KMS-11 (cell line): ENCODE measurements around the gene FRAS1.
"Not testable (repeated sequence)": the region's sequence is repeated elsewhere in the genome, so short reads cannot be mapped to it uniquely, and the experiment has no call there.

Source experiments
- H2AFZ ChIP-seq: fragments of 200-600 bp; sonication (generic); 2 replicates; pipeline ENCODE4 v1.6.1; 2016; ENCODE audit warnings: antibody characterized with exemption, mixed run types, low read depth
- H3K27ac ChIP-seq: fragments of 200-600 bp; sonication (generic); 2 replicates; pipeline ENCODE4 v1.6.1; 2016; ENCODE audit warnings: mild to moderate bottlenecking, mixed run types
- H3K27me3 ChIP-seq: fragments of 200-600 bp; sonication (generic); 2 replicates; pipeline ENCODE4 v1.6.1; 2017; ENCODE audit warnings: mild to moderate bottlenecking, low read depth, mixed run types, moderate library complexity; ENCODE audit not compliant: insufficient read depth
- H3K36me3 ChIP-seq: fragments of 200-600 bp; sonication (generic); 2 replicates; pipeline ENCODE4 v1.6.1; 2017; ENCODE audit warnings: mild to moderate bottlenecking, mixed run types; ENCODE audit not compliant: insufficient read depth
- H3K4me1 ChIP-seq: fragments of 200-600 bp; sonication (generic); 2 replicates; pipeline ENCODE4 v1.6.1; 2016; ENCODE audit warnings: mild to moderate bottlenecking, low read depth, mixed run types; ENCODE audit not compliant: poor library complexity, severe bottlenecking
- H3K4me2 ChIP-seq: fragments of 200-600 bp; sonication (generic); 2 replicates; pipeline ENCODE4 v1.7.0; 2016; ENCODE audit warnings: mild to moderate bottlenecking, mixed run types
- H3K4me3 ChIP-seq: fragments of 200-600 bp; sonication (generic); IDR thresholded peaks from 2 replicates; pipeline ENCODE4 v1.6.1; 2017; ENCODE audit warnings: low read depth, low read length, mixed read lengths; ENCODE audit not compliant: insufficient read depth
- H3K79me2 ChIP-seq: fragments of 200-600 bp; sonication (generic); 2 replicates; pipeline ENCODE4 v1.6.1; 2016; ENCODE audit warnings: low read depth, mixed run types; ENCODE audit not compliant: insufficient read depth
- H3K9ac ChIP-seq: fragments of 200-600 bp; sonication (generic); 2 replicates; pipeline ENCODE4 v1.6.1; 2016; ENCODE audit warnings: mild to moderate bottlenecking, mixed run types
- H4K20me1 ChIP-seq: fragments of 200-600 bp; sonication (generic); 2 replicates; pipeline ENCODE4 v1.6.1; 2016; ENCODE audit warnings: mild to moderate bottlenecking, mixed run types; ENCODE audit not compliant: insufficient read depth
- CTCF ChIP-seq: fragments of 200-600 bp; sonication (generic); conservative IDR thresholded peaks from 2 replicates; pipeline ENCODE4 v1.6.1; 2017; ENCODE audit warnings: low read depth, mild to moderate bottlenecking, antibody characterized with exemption, low read length, moderate library complexity, mixed read lengths

FRAS1 gene

DNA sequence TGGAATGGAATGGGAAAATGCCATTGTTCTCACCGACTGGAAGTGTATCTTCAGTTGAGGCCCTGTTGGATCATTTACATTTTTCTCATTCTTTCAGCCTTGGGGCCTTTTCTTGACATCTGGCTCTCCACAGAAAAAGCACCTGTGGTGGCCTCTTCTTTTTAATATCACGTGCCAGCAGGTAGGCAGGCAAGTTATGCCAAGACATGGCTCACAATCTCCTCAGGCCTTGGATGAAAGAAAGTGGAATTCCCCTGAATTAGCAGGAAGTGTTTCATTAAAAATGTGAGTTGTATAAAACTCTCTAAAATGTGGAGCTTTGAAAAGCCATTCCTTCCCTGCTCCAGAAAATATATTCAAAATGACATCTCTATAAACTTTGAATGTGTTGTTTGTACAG is 122.1 kb downstream of the FRAS1 start:
- no peaks in the 10 kb centered on the region for H3K79me2 ChIP-seq
- no peaks in the 10 kb centered on the region for H4K20me1 ChIP-seq
- H3K27ac ChIP-seq, result no peak overlapping the region
- H3K4me1 ChIP-seq, result no peaks in the 10 kb centered on the region
- H3K9ac ChIP-seq, result no peak overlapping the region
- no peak for TF ChIP-seq CTCF
- H3K4me2 ChIP-seq, result no peak overlapping the region
- no peak overlapping the region for H2AFZ ChIP-seq
- no peaks in the 10 kb centered on the region for H3K36me3 ChIP-seq
- H3K27me3 ChIP-seq, result no peaks in the 10 kb centered on the region
- no peak overlapping the region for H3K4me3 ChIP-seq

- not testable (repeated sequence) for H3K27ac ChIP-seq, H4K20me1 ChIP-seq, H3K4me3 ChIP-seq, H2AFZ ChIP-seq, H3K27me3 ChIP-seq, H3K36me3 ChIP-seq, H3K9ac ChIP-seq, H3K79me2 ChIP-seq, H3K4me1 ChIP-seq, H3K4me2 ChIP-seq
Measured at GRCh38 chr4:78181681-78182234, 124.6 kb downstream of the FRAS1 start.

DNA sequence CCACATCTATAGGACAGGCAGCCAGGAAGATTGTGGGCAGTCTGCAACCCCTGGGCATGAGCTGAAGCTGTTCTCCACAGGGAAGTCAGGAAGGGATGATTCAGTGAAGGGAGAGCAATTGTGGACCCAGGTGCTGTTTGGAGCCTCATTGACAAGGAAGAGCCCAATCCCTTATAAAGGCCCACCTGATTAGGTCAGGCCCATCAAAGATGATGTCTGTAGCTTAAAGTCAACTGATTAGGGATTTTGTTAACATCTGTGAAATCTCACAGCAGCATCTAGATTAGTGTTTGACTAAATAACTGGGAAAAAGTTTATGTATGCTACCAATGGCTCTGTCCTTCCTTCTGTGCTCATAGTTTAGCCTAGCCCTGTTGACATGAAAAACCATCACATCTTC is 127.5 kb downstream of the FRAS1 start:
- H3K27ac ChIP-seq, result no peak overlapping the region
- no peaks in the 10 kb centered on the region for H3K79me2 ChIP-seq
- H3K27me3 ChIP-seq, result no peaks in the 10 kb centered on the region
- H3K36me3 ChIP-seq, result no peaks in the 10 kb centered on the region
- no peak overlapping the region for H3K9ac ChIP-seq
- no peak overlapping the region for H2AFZ ChIP-seq
- no peak overlapping the region for H3K4me2 ChIP-seq
- H3K4me3 ChIP-seq, result no peak overlapping the region
- H4K20me1 ChIP-seq, result no peaks in the 10 kb centered on the region
- TF ChIP-seq CTCF, result no peak
- H3K4me1 ChIP-seq, result no peaks in the 10 kb centered on the region

DNA sequence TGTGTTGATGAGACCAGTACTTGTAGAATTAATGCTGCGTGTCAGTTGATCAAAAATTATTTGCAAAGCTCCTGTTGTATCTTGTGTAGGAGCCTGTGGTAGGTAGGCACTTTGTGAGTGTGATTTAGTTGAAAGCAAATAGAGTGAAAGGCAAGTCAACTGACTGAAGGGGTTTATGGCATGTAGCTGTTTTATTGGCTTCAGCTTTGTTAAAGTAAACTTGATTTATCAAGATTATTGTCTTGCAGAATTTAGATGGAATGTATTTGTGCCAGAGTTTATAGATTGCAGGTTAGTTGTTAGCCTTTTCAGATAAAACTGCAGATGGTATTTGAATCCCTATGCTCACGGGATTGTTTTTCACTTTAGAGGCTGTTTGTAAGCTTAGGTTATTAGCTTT is 128.0 kb downstream of the FRAS1 start:
- Histone ChIP-seq H3K79me2 (no peaks in the 10 kb centered on the region), H4K20me1 (no peaks in the 10 kb centered on the region), H3K4me3 (no peak overlapping the region), H3K36me3 (no peaks in the 10 kb centered on the region), H3K4me1 (no peaks in the 10 kb centered on the region), H3K27ac (no peak overlapping the region), H2AFZ (no peak overlapping the region), H3K4me2 (no peak overlapping the region), H3K9ac (no peak overlapping the region), H3K27me3 (no peaks in the 10 kb centered on the region)
- no peak for TF ChIP-seq CTCF

DNA sequence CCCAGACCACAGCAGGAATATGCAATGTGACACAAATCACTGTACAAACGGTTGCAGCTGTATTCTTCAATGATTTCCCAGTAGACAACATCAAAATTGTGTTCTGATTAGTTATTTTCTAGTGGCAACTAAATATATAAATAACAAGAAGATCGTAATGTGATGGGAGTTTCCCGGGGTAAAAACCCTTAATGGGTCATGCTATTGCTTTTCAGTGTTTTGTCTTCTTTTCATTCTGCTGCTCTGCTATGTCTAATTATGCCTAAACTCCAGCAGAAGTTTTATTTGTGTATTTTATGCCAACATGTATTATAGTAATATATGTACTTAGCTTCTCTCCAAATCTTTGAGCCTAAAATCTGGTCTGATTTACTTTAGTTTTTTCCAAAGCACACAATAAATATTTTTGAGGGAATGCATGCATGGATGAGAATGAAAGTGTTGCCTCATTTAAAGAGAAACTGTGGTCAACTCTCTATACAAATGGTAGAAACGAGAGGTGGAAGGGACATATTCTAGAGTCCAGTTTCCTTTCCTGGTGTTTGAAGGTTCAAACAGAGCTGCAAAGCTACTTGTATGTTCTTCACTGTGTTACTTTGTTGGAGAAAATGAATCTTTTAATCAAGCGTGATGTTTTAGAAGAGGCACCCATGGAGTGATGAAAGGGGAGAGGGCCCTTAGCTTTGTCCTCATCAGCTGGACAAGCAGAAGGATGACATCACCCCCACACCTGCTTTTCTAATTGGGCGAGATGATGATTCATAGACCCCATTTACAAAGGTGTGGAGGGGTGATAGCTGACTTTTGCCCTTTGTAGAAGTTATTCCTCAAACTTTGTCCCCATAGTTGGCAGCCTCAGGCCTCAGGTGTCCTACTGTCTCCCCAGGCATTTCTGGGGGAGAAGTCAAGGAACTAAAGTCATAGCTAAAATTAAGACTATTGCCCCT is 129.7 kb downstream of the FRAS1 start:
- Histone ChIP-seq H3K9ac (no peak overlapping the region), H3K4me2 (no peak overlapping the region), H3K4me3 (no peak overlapping the region), H3K27ac (no peak overlapping the region), H3K79me2 (no peaks in the 10 kb centered on the region), H2AFZ (no peak overlapping the region), H4K20me1 (no peaks in the 10 kb centered on the region), H3K4me1 (no peaks in the 10 kb centered on the region), H3K27me3 (no peaks in the 10 kb centered on the region), H3K36me3 (no peaks in the 10 kb centered on the region)
- no peak for TF ChIP-seq CTCF
